HG03469 (cell line): ENCODE results near the gene DDO.
"Not testable (repeated sequence)": the region's sequence is repeated elsewhere in the genome, so short reads cannot be mapped to it uniquely, and the experiment has no call there.

Experiments
- ATAC-seq: cut with Tn5 transposase; IDR thresholded peaks from one replicate; pipeline ENCODE4 v1.9.1; 2021; ENCODE audit warnings: mild to moderate bottlenecking, moderate library complexity, moderate number of reproducible peaks; ENCODE audit not compliant: unreplicated experiment

Gene DDO

GRCh38 chr6:110369066-110369465 is 46.3 kb downstream of the DDO start:
- no peak for ATAC-seq

GRCh38 chr6:110368284-110368683 is 47.1 kb downstream of the DDO start:
- ATAC-seq: no peak

- no peak for ATAC-seq
These were observed 47.5 kb downstream of the DDO start for GRCh38 chr6:110367825-110368224.

- no peak for ATAC-seq
These were observed 48.4 kb downstream of the DDO start for GRCh38 chr6:110366975-110367374.

GRCh38 chr6:110366256-110366655 is 49.1 kb downstream of the DDO start:
- no peak for ATAC-seq

GRCh38 chr6:110364364-110365105 is 50.8 kb downstream of the DDO start:
- ATAC-seq: no peak

- ATAC-seq: no peak
These were observed 51.6 kb downstream of the DDO start for GRCh38 chr6:110363748-110364147.

- ATAC-seq: no peak
These were observed 54.7 kb downstream of the DDO start for GRCh38 chr6:110360676-110361075.

GRCh38 chr6:110359556-110359955 is 55.8 kb downstream of the DDO start:
- ATAC-seq: no peak

- no peak for ATAC-seq
These were observed 56.7 kb downstream of the DDO start for GRCh38 chr6:110358553-110359160.

GRCh38 chr6:110357664-110358552 is 57.5 kb downstream of the DDO start, which contains the start of gene METTL24:
Gene METTL24 (minus strand): TSS chr6:110358349. CDS start chr6:110358272, 77 bp downstream.
- ATAC-seq: no peak

- ATAC-seq: no peak
These were observed 58.1 kb downstream of the DDO start for GRCh38 chr6:110357298-110357663.

GRCh38 chr6:110356778-110357177 is 58.6 kb downstream of the DDO start:
- no peak for ATAC-seq

GRCh38 chr6:110355727-110356126 is 59.6 kb downstream of the DDO start:
- ATAC-seq: no peak

- no peak for ATAC-seq
These were observed 60.4 kb downstream of the DDO start for GRCh38 chr6:110355022-110355421.

- no peak for ATAC-seq
These were observed 61.2 kb downstream of the DDO start for GRCh38 chr6:110354153-110354552.

- ATAC-seq: no peak
These were observed 61.8 kb downstream of the DDO start for GRCh38 chr6:110353457-110354001.

GRCh38 chr6:110352563-110353262 is 62.7 kb downstream of the DDO start:
- ATAC-seq: no peak

- no peak for ATAC-seq
These were observed 63.4 kb downstream of the DDO start for GRCh38 chr6:110351986-110352385.

- no peak for ATAC-seq
These were observed 63.8 kb downstream of the DDO start for GRCh38 chr6:110351546-110351945.

GRCh38 chr6:110350593-110350992 is 64.8 kb downstream of the DDO start:
- not testable (repeated sequence) for ATAC-seq
